Measurements from ENCODE around the gene COPS3.
A peak's percentile ranks its signal among the peaks of the same experiment; 100 is the strongest.

Gene COPS3

DNA sequence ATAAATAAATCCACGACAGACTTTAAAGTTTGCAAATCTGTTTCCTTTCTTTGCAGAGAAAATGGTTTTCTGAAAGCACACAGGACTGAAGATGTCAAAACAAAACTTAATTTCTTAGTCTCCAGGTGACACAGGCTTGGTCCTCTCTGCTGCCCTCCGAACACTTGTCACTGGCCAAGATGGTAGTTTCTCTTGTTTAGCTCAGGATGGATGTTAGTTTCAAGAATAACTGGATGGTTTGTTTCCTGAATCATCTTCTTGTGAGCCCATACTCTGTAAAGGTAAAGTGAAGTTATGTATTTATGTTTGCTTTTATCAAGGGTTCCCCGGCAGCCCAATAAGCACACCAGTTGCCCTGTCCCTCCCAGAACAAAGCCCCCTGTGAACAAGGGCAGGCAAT lies 34.2 kb downstream of the COPS3 start:
- Mint-ChIP-seq H3K4me3 (no peak overlapping the region), H3K4me1 (no peaks in the 10 kb centered on the region), H3K9me3 (no peaks in the 10 kb centered on the region), H3K27ac (peak overlapping the region; percentile 66), H3K36me3 (ENCODE audit: low read depth) (peaks cover 45% of the 10 kb centered on the region), H3K27me3 (ENCODE audit: low read depth, poor library complexity) (no peaks in the 10 kb centered on the region)
- TF ChIP-seq, protein P1, sequence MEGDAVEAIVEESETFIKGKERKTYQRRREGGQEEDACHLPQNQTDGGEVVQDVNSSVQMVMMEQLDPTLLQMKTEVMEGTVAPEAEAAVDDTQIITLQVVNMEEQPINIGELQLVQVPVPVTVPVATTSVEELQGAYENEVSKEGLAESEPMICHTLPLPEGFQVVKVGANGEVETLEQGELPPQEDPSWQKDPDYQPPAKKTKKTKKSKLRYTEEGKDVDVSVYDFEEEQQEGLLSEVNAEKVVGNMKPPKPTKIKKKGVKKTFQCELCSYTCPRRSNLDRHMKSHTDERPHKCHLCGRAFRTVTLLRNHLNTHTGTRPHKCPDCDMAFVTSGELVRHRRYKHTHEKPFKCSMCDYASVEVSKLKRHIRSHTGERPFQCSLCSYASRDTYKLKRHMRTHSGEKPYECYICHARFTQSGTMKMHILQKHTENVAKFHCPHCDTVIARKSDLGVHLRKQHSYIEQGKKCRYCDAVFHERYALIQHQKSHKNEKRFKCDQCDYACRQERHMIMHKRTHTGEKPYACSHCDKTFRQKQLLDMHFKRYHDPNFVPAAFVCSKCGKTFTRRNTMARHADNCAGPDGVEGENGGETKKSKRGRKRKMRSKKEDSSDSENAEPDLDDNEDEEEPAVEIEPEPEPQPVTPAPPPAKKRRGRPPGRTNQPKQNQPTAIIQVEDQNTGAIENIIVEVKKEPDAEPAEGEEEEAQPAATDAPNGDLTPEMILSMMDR (IDR thresholded peaks at IDR 0.05) = no peak
- no peak for DNase-seq

DNA sequence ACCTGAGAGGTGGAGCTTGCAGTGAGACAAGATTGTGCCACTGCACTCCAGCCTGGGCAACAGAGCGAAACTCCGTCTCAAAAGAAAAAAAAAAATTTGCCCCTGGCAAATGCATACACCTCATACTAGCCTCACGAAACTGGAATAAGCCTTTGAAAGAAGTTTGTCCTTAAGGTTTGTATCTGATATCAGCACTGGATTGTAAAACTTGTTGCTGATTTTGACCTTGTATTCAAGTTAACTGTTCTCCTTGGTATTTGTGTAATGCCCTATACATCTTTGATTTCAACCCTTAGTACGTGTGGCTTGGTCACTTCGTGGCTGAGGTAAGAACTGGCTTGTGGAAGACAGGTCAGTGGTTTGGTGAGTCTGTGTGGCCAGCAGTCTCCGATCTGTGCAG lies 37.9 kb downstream of the COPS3 start:
- H3K27ac Mint-ChIP-seq = no peak overlapping the region
- H3K4me3 Mint-ChIP-seq = no peak overlapping the region
- DNase-seq = no peak
- H3K36me3 Mint-ChIP-seq (ENCODE audit: low read depth) = peaks cover 30% of the 10 kb centered on the region
- H3K9me3 Mint-ChIP-seq = no peaks in the 10 kb centered on the region
- H3K27me3 Mint-ChIP-seq (ENCODE audit: low read depth, poor library complexity) = peaks cover 6% of the 10 kb centered on the region
- TF ChIP-seq, protein P1 (IDR thresholded peaks at IDR 0.05) = no peak
- no peaks in the 10 kb centered on the region for H3K4me1 Mint-ChIP-seq

DNA sequence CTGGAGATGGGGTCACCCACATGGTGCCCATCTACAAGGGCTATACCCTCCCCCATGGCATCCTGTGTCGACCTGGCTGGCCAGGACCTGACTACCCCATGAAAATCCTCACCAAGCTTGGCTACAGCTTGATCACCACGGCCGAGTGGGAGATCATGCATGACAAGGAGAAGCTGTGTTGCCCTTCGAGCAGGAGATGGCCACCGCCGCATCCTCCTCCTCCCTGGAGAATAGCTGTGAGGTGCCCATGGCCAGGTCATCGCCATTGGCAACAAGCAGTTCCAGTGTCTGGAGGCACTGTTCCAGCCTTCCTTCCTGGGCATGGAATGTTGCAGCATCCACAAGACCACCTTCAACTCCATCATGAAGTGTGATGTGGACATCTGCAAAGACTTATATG lies 38.8 kb downstream of the COPS3 start:
- TF ChIP-seq, protein P1 (IDR thresholded peaks at IDR 0.05) = no peak
- Mint-ChIP-seq H3K27ac (no peak overlapping the region), H3K4me1 (peaks cover 5% of the 10 kb centered on the region), H3K4me3 (no peak overlapping the region), H3K9me3 (no peaks in the 10 kb centered on the region), H3K36me3 (ENCODE audit: low read depth) (peaks cover 26% of the 10 kb centered on the region), H3K27me3 (ENCODE audit: low read depth, poor library complexity) (peaks cover 6% of the 10 kb centered on the region)
- no peak for DNase-seq

DNA sequence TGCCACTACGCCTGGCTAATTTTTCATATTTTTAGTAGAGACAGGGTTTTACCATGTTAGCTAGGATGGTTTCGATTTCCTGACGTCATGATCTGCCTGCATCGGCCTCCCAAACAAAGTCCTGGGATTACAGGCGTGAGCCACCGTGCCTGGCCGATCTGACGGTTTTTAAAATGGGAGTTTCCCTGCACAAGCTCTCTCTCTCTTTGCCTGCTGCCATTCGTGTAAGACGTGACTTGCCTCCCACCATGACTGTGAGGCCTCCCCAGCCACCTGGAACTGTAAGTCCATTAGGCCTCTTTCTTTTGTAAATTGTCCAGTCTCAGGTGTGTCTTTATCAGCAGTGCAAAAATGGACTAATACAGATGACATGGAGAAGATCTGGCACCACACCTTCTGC lies 39.4 kb downstream of the COPS3 start:
- H3K4me1 Mint-ChIP-seq = peaks cover 6% of the 10 kb centered on the region
- H3K36me3 Mint-ChIP-seq (ENCODE audit: low read depth) = peaks cover 20% of the 10 kb centered on the region
- H3K9me3 Mint-ChIP-seq = no peaks in the 10 kb centered on the region
- DNase-seq = no peak
- TF ChIP-seq, protein P1 (IDR thresholded peaks at IDR 0.05) = no peak
- H3K27me3 Mint-ChIP-seq (ENCODE audit: low read depth, poor library complexity) = peaks cover 6% of the 10 kb centered on the region
- H3K27ac Mint-ChIP-seq = peak overlapping the region; percentile 5
- H3K4me3 Mint-ChIP-seq = no peak overlapping the region

DNA sequence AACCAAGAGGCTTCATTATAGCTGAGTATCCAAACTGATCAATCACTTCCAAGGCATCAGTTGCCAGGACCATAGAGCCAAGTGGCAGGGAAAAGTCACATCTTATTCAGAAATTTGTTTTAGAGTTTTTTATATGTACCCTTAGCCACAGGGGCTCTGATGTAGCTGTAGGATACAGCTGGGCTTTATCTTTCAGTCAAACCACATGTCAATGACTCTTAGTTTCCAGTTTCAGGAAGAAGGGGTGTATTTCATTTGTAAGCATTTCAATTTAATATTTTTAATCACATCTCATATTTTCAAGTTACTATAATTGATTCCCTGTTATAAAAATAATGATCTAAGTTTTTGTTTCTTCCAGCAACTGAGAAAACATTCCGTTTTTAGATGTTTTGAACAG lies 41.2 kb downstream of the COPS3 start:
- DNase-seq = no peak
- TF ChIP-seq, protein P1 (IDR thresholded peaks at IDR 0.05) = no peak
- H3K9me3 Mint-ChIP-seq = no peaks in the 10 kb centered on the region
- no peak overlapping the region for H3K27ac Mint-ChIP-seq
- H3K4me1 Mint-ChIP-seq = peaks cover 22% of the 10 kb centered on the region
- H3K36me3 Mint-ChIP-seq (ENCODE audit: low read depth) = peaks cover 12% of the 10 kb centered on the region
- peak overlapping the region; percentile 91 for H3K4me3 Mint-ChIP-seq
- H3K27me3 Mint-ChIP-seq (ENCODE audit: low read depth, poor library complexity) = peaks cover 6% of the 10 kb centered on the region

DNA sequence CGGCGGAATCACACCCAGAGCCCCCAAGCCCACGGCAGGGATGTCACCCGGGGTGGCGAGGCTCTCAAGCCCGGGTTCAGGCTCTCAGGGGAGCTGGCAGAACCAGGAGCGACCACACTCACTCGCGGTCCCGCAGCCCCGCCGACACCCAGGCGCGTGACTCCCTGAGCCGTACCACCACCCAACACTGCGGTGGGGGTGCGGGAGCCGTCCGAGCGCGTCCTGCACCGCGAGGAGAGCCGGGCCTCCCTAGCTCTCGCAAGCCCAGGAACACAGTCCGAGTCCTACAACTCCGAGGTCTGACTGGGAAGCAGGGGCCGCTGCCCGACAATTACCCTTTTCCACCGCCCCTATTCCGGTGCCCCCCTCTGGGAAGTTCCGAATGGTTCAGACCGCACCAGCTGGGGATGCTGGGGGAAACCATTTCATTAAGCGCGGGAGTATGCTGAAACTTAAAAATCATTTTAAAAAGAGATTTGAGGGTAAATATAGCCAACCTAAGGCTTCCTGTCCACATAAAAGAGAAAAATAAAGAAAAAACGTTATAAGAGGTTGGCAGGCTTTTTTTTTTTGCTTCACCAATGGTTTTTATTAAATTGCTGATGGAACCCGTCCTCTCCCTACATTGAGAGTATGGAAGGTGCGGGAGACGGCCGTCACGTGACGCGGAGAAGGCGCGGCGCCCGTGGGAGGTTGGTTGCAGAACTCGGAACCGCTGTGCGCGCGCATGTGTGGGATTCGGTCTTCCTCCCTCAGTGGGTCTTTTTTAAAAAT lies 43.8 kb downstream of the COPS3 start, which contains the start of gene FLCN:
FLCN (minus strand) TSS at position 143 of the 774 bp plus-strand sequence. CDS start 9,031 bp downstream, outside the sequence.
- Mint-ChIP-seq H3K27ac (peak within 1 kb of the TSS; percentile 100), H3K4me3 (peak within 1 kb of the TSS; percentile 91), H3K4me1 (peaks cover 31% of the 10 kb centered on the region), H3K27me3 (ENCODE audit: low read depth, poor library complexity) (peaks cover 6% of the 10 kb centered on the region), H3K9me3 (no peaks in the 10 kb centered on the region), H3K36me3 (ENCODE audit: low read depth) (peaks cover 8% of the 10 kb centered on the region)
- peak; percentile 81 for DNase-seq
- TF ChIP-seq, protein P1 (IDR thresholded peaks at IDR 0.05) = no peak
